ENCODE results near the gene DHX35.

DHX35 gene

GRCh38 chr20:39070484-39071231 lies 108.5 kb downstream of the DHX35 start:
- Histone ChIP-seq H3K9me3 (ENCODE audit: low read length) (no peaks in the 10 kb centered on the region), H3K27ac (ENCODE audit: low read depth, low read length) (no peak overlapping the region), H3K9ac (ENCODE audit: low read length) (no peak overlapping the region), H3K4me3 (ENCODE audit: low read depth in 1 of 2, low read length in 2 of 2) (no peak overlapping the region), H3K36me3 (ENCODE audit: insufficient read depth, low read length) (no peaks in the 10 kb centered on the region), H3K4me1 (ENCODE audit: insufficient read depth, low read length) (no peaks in the 10 kb centered on the region), H3K27me3 (ENCODE audit: control insufficient read depth in 1 of 2, insufficient read depth in 2 of 2, low read length in 2 of 2) (peaks cover 0 to 11% of the 10 kb centered on the region in 2 donors)

GRCh38 chr20:39072132-39072531 lies 110.0 kb downstream of the DHX35 start:
- H3K4me1 ChIP-seq (ENCODE audit: insufficient read depth, low read length): no peaks in the 10 kb centered on the region

GRCh38 chr20:39072653-39073052 lies 110.5 kb downstream of the DHX35 start:
- no peak overlapping the region for H3K4me3 ChIP-seq (ENCODE audit: low read depth in 1 of 2, low read length in 2 of 2)
- peaks cover 0 to 11% of the 10 kb centered on the region in 2 donors for H3K27me3 ChIP-seq (ENCODE audit: control insufficient read depth in 1 of 2, insufficient read depth in 2 of 2, low read length in 2 of 2)
- H3K27ac ChIP-seq (ENCODE audit: low read depth, low read length): no peak overlapping the region
- H3K9me3 ChIP-seq (ENCODE audit: low read length): no peaks in the 10 kb centered on the region
- no peak overlapping the region for H3K9ac ChIP-seq (ENCODE audit: low read length)
- H3K4me1 ChIP-seq (ENCODE audit: insufficient read depth, low read length): no peaks in the 10 kb centered on the region
- no peaks in the 10 kb centered on the region for H3K36me3 ChIP-seq (ENCODE audit: insufficient read depth, low read length)

More at GRCh38 chr20:39072132-39072531, 110.0 kb downstream of the DHX35 start:
- no peak overlapping the region for H3K9ac ChIP-seq (ENCODE audit: low read length)
- no peak overlapping the region for H3K4me3 ChIP-seq (ENCODE audit: low read depth in 1 of 2, low read length in 2 of 2)
- H3K36me3 ChIP-seq (ENCODE audit: insufficient read depth, low read length): no peaks in the 10 kb centered on the region
- no peak overlapping the region for H3K27ac ChIP-seq (ENCODE audit: low read depth, low read length)
- H3K27me3 ChIP-seq (ENCODE audit: control insufficient read depth in 1 of 2, insufficient read depth in 2 of 2, low read length in 2 of 2): peaks cover 0 to 11% of the 10 kb centered on the region in 2 donors
- no peaks in the 10 kb centered on the region for H3K9me3 ChIP-seq (ENCODE audit: low read length)

- Histone ChIP-seq H3K9me3 (ENCODE audit: low read length) (no peaks in the 10 kb centered on the region), H3K27ac (ENCODE audit: low read depth, low read length) (no peak overlapping the region), H3K27me3 (ENCODE audit: control insufficient read depth in 1 of 2, insufficient read depth in 2 of 2, low read length in 2 of 2) (peaks cover 0 to 7% of the 10 kb centered on the region in 2 donors), H3K4me3 (ENCODE audit: low read depth in 1 of 2, low read length in 2 of 2) (no peak overlapping the region), H3K9ac (ENCODE audit: low read length) (no peak overlapping the region), H3K36me3 (ENCODE audit: insufficient read depth, low read length) (no peaks in the 10 kb centered on the region), H3K4me1 (ENCODE audit: insufficient read depth, low read length) (no peaks in the 10 kb centered on the region)
Measured at GRCh38 chr20:39075731-39076130, 113.6 kb downstream of the DHX35 start.

- H3K36me3 ChIP-seq (ENCODE audit: insufficient read depth, low read length): no peaks in the 10 kb centered on the region
- H3K9me3 ChIP-seq (ENCODE audit: low read length): no peaks in the 10 kb centered on the region
- H3K9ac ChIP-seq (ENCODE audit: low read length): no peak overlapping the region
- H3K4me1 ChIP-seq (ENCODE audit: insufficient read depth, low read length): no peaks in the 10 kb centered on the region
- no peak overlapping the region for H3K27ac ChIP-seq (ENCODE audit: low read depth, low read length)
- peaks cover 0 to 7% of the 10 kb centered on the region in 2 donors for H3K27me3 ChIP-seq (ENCODE audit: control insufficient read depth in 1 of 2, insufficient read depth in 2 of 2, low read length in 2 of 2)
- H3K4me3 ChIP-seq (ENCODE audit: low read depth in 1 of 2, low read length in 2 of 2): no peak overlapping the region
Measured at GRCh38 chr20:39076958-39077357, 114.8 kb downstream of the DHX35 start.

GRCh38 chr20:39080326-39080725 lies 118.2 kb downstream of the DHX35 start:
- Histone ChIP-seq H3K4me1 (ENCODE audit: insufficient read depth, low read length) (no peaks in the 10 kb centered on the region), H3K27ac (ENCODE audit: low read depth, low read length) (no peak overlapping the region), H3K9ac (ENCODE audit: low read length) (no peak overlapping the region), H3K27me3 (ENCODE audit: control insufficient read depth in 1 of 2, insufficient read depth in 2 of 2, low read length in 2 of 2) (peaks cover 0 to 5% of the 10 kb centered on the region in 2 donors), H3K4me3 (ENCODE audit: low read depth in 1 of 2, low read length in 2 of 2) (no peak overlapping the region), H3K9me3 (ENCODE audit: low read length) (no peaks in the 10 kb centered on the region), H3K36me3 (ENCODE audit: insufficient read depth, low read length) (no peaks in the 10 kb centered on the region)

GRCh38 chr20:39081255-39081654 lies 119.1 kb downstream of the DHX35 start:
- no peaks in the 10 kb centered on the region for H3K36me3 ChIP-seq (ENCODE audit: insufficient read depth, low read length)
- H3K9ac ChIP-seq (ENCODE audit: low read length): no peak overlapping the region
- H3K4me1 ChIP-seq (ENCODE audit: insufficient read depth, low read length): no peaks in the 10 kb centered on the region
- no peaks in the 10 kb centered on the region for H3K9me3 ChIP-seq (ENCODE audit: low read length)
- H3K27ac ChIP-seq (ENCODE audit: low read depth, low read length): no peak overlapping the region
- no peak overlapping the region for H3K4me3 ChIP-seq (ENCODE audit: low read depth in 1 of 2, low read length in 2 of 2)
- peaks cover 0 to 5% of the 10 kb centered on the region in 2 donors for H3K27me3 ChIP-seq (ENCODE audit: control insufficient read depth in 1 of 2, insufficient read depth in 2 of 2, low read length in 2 of 2)

- Histone ChIP-seq H3K4me1 (ENCODE audit: insufficient read depth, low read length) (no peaks in the 10 kb centered on the region), H3K9ac (ENCODE audit: low read length) (no peak overlapping the region), H3K4me3 (ENCODE audit: low read depth in 1 of 2, low read length in 2 of 2) (no peak overlapping the region), H3K27me3 (ENCODE audit: control insufficient read depth in 1 of 2, insufficient read depth in 2 of 2, low read length in 2 of 2) (peaks cover 0 to 5% of the 10 kb centered on the region in 2 donors), H3K27ac (ENCODE audit: low read depth, low read length) (no peak overlapping the region), H3K9me3 (ENCODE audit: low read length) (no peaks in the 10 kb centered on the region), H3K36me3 (ENCODE audit: insufficient read depth, low read length) (no peaks in the 10 kb centered on the region)
Measured at GRCh38 chr20:39082622-39083398, 120.7 kb downstream of the DHX35 start.

- Histone ChIP-seq H3K27me3 (ENCODE audit: control insufficient read depth in 1 of 2, insufficient read depth in 2 of 2, low read length in 2 of 2) (peaks cover 0 to 5% of the 10 kb centered on the region in 2 donors), H3K9me3 (ENCODE audit: low read length) (no peaks in the 10 kb centered on the region), H3K9ac (ENCODE audit: low read length) (no peak overlapping the region), H3K27ac (ENCODE audit: low read depth, low read length) (no peak overlapping the region), H3K36me3 (ENCODE audit: insufficient read depth, low read length) (no peaks in the 10 kb centered on the region), H3K4me3 (ENCODE audit: low read depth in 1 of 2, low read length in 2 of 2) (no peak overlapping the region), H3K4me1 (ENCODE audit: insufficient read depth, low read length) (no peaks in the 10 kb centered on the region)
Measured at GRCh38 chr20:39083761-39084160, 121.6 kb downstream of the DHX35 start.

GRCh38 chr20:39089029-39089428 lies 126.9 kb downstream of the DHX35 start:
- Histone ChIP-seq H3K27me3 (ENCODE audit: control insufficient read depth in 1 of 2, insufficient read depth in 2 of 2, low read length in 2 of 2) (no peaks in the 10 kb centered on the region), H3K4me3 (ENCODE audit: low read depth in 1 of 2, low read length in 2 of 2) (no peak overlapping the region)

More at GRCh38 chr20:39089029-39089428, 126.9 kb downstream of the DHX35 start:
- no peaks in the 10 kb centered on the region for H3K36me3 ChIP-seq (ENCODE audit: insufficient read depth, low read length)
- no peak overlapping the region for H3K27ac ChIP-seq (ENCODE audit: low read depth, low read length)
- no peaks in the 10 kb centered on the region for H3K9me3 ChIP-seq (ENCODE audit: low read length)
- H3K9ac ChIP-seq (ENCODE audit: low read length): no peak overlapping the region
- no peaks in the 10 kb centered on the region for H3K4me1 ChIP-seq (ENCODE audit: insufficient read depth, low read length)
